Measurements from ENCODE around the gene CC2D2A.
"Not testable (repeated sequence)": the region's sequence is repeated elsewhere in the genome, so short reads cannot be mapped to it uniquely, and the experiment has no call there.

Gene CC2D2A

GRCh38 chr4:15517681-15518080 is 48.0 kb downstream of the CC2D2A start:
- not testable (repeated sequence) for H3K4me1 ChIP-seq (ENCODE audit: control insufficient read depth, low read depth, low read length); H3K9ac ChIP-seq (ENCODE audit: low read length); H3K27me3 ChIP-seq (ENCODE audit: control insufficient read depth, insufficient read depth, low read length); H3K9me3 ChIP-seq (ENCODE audit: control insufficient read depth, low read depth, low read length); H3K4me3 ChIP-seq (ENCODE audit: low read length); H3K27ac ChIP-seq (ENCODE audit: low read length); H3K36me3 ChIP-seq (ENCODE audit: control insufficient read depth, low read depth, low read length)

DNA sequence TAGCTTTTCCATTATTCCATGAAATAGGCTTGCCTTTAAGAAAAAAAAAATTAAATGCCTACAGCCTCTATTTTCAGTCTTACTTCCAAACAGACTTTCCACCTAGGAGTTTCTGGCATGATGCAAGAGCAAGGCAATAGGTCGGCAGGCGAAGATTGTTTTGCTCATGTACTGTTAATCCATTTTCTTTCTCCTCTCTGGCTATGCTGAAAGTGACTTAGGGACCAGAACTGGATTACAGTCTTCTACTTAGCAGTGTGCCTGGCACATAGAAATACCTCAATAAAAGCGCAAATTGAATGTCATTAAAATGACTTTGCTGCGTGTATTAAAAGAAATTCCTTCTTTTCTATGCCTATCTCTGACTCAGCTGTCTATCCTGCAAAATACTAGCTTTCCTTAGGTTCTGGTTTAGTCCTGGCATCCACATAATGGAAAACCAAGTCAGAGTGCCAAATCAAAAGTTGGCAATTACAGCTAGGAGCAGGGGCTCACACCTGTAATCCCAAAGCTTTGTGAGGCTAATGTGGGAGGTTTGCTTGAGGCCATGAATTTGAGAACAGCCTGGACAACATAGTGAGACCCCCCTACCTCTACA is 51.9 kb downstream of the CC2D2A start:
- H3K9me3 ChIP-seq (ENCODE audit: control insufficient read depth, low read depth, low read length): no peaks in the 10 kb centered on the region
- H3K27ac ChIP-seq (ENCODE audit: low read length): no peak overlapping the region
- H3K36me3 ChIP-seq (ENCODE audit: control insufficient read depth, low read depth, low read length): peaks cover 7% of the 10 kb centered on the region
- no peak overlapping the region for H3K4me3 ChIP-seq (ENCODE audit: low read length)
- H3K9ac ChIP-seq (ENCODE audit: low read length): no peak overlapping the region
- H3K27me3 ChIP-seq (ENCODE audit: control insufficient read depth, insufficient read depth, low read length): no peaks in the 10 kb centered on the region
- no peaks in the 10 kb centered on the region for H3K4me1 ChIP-seq (ENCODE audit: control insufficient read depth, low read depth, low read length)

DNA sequence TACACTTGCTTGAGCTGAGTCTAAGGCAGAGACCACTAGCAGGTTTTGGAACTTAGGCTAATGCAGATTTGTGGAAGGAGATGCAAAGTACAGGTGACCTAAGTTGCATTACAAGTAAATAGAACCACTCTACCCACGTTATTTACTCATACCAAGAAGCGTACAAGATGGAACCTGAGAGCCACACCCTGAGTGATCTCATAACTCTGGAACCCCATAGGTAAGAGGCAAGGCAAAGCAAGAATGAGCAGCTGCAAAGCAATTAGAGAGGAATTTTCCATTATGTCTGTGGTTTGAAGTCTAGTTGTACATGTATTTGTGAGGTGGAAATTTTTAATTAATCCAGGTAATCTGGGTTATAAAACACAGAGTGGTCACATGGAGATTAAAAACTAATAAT is 55.4 kb downstream of the CC2D2A start:
- H3K36me3 ChIP-seq (ENCODE audit: control insufficient read depth, low read depth, low read length): no peaks in the 10 kb centered on the region
- H3K4me3 ChIP-seq (ENCODE audit: low read length): no peak overlapping the region
- H3K27ac ChIP-seq (ENCODE audit: low read length): no peak overlapping the region
- H3K27me3 ChIP-seq (ENCODE audit: control insufficient read depth, insufficient read depth, low read length): no peaks in the 10 kb centered on the region
- H3K4me1 ChIP-seq (ENCODE audit: control insufficient read depth, low read depth, low read length): no peaks in the 10 kb centered on the region
- H3K9ac ChIP-seq (ENCODE audit: low read length): no peak overlapping the region
- no peaks in the 10 kb centered on the region for H3K9me3 ChIP-seq (ENCODE audit: control insufficient read depth, low read depth, low read length)

GRCh38 chr4:15526924-15527592 is 57.4 kb downstream of the CC2D2A start:
- no peaks in the 10 kb centered on the region for H3K27me3 ChIP-seq (ENCODE audit: control insufficient read depth, insufficient read depth, low read length)
- no peaks in the 10 kb centered on the region for H3K9me3 ChIP-seq (ENCODE audit: control insufficient read depth, low read depth, low read length)
- no peaks in the 10 kb centered on the region for H3K36me3 ChIP-seq (ENCODE audit: control insufficient read depth, low read depth, low read length)
- H3K4me3 ChIP-seq (ENCODE audit: low read length): no peak overlapping the region
- H3K9ac ChIP-seq (ENCODE audit: low read length): no peak overlapping the region
- H3K27ac ChIP-seq (ENCODE audit: low read length): no peak overlapping the region
- H3K4me1 ChIP-seq (ENCODE audit: control insufficient read depth, low read depth, low read length): no peaks in the 10 kb centered on the region

DNA sequence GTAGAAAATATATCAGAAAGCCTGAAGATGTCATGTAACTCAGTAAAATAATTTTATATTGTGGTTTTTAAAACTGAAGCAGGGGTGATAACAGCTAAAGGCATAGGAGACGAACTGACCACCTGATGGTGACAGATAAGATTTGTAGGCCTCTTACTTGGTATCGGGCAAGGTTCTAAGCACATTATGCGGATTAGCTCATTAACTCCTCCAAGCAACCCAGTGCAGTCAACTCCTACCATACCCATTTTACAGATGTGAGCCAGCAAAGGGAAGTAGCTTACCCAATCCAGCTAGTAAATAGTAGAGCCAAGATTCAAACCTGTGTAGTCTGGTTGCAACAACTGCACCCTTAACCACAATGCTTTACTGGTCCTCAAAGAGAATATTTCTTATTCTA is 62.1 kb downstream of the CC2D2A start:
- no peaks in the 10 kb centered on the region for H3K27me3 ChIP-seq (ENCODE audit: control insufficient read depth, insufficient read depth, low read length)
- no peaks in the 10 kb centered on the region for H3K9me3 ChIP-seq (ENCODE audit: control insufficient read depth, low read depth, low read length)
- H3K4me1 ChIP-seq (ENCODE audit: control insufficient read depth, low read depth, low read length): no peaks in the 10 kb centered on the region
- H3K36me3 ChIP-seq (ENCODE audit: control insufficient read depth, low read depth, low read length): no peaks in the 10 kb centered on the region
- no peak overlapping the region for H3K4me3 ChIP-seq (ENCODE audit: low read length)
- no peak overlapping the region for H3K9ac ChIP-seq (ENCODE audit: low read length)
- no peak overlapping the region for H3K27ac ChIP-seq (ENCODE audit: low read length)

GRCh38 chr4:15533817-15534216 is 64.1 kb downstream of the CC2D2A start:
- no peak overlapping the region for H3K9ac ChIP-seq (ENCODE audit: low read length)
- no peak overlapping the region for H3K27ac ChIP-seq (ENCODE audit: low read length)
- H3K36me3 ChIP-seq (ENCODE audit: control insufficient read depth, low read depth, low read length): peaks cover 4% of the 10 kb centered on the region
- H3K9me3 ChIP-seq (ENCODE audit: control insufficient read depth, low read depth, low read length): no peaks in the 10 kb centered on the region
- no peaks in the 10 kb centered on the region for H3K4me1 ChIP-seq (ENCODE audit: control insufficient read depth, low read depth, low read length)
- H3K4me3 ChIP-seq (ENCODE audit: low read length): no peak overlapping the region
- H3K27me3 ChIP-seq (ENCODE audit: control insufficient read depth, insufficient read depth, low read length): no peaks in the 10 kb centered on the region

- no peak overlapping the region for H3K9ac ChIP-seq (ENCODE audit: low read length)
- no peaks in the 10 kb centered on the region for H3K4me1 ChIP-seq (ENCODE audit: control insufficient read depth, low read depth, low read length)
- no peak overlapping the region for H3K4me3 ChIP-seq (ENCODE audit: low read length)
- no peaks in the 10 kb centered on the region for H3K27me3 ChIP-seq (ENCODE audit: control insufficient read depth, insufficient read depth, low read length)
- H3K36me3 ChIP-seq (ENCODE audit: control insufficient read depth, low read depth, low read length): peaks cover 4% of the 10 kb centered on the region
- no peaks in the 10 kb centered on the region for H3K9me3 ChIP-seq (ENCODE audit: control insufficient read depth, low read depth, low read length)
- no peak overlapping the region for H3K27ac ChIP-seq (ENCODE audit: low read length)
These were observed 65.9 kb downstream of the CC2D2A start for GRCh38 chr4:15535599-15535998.

DNA sequence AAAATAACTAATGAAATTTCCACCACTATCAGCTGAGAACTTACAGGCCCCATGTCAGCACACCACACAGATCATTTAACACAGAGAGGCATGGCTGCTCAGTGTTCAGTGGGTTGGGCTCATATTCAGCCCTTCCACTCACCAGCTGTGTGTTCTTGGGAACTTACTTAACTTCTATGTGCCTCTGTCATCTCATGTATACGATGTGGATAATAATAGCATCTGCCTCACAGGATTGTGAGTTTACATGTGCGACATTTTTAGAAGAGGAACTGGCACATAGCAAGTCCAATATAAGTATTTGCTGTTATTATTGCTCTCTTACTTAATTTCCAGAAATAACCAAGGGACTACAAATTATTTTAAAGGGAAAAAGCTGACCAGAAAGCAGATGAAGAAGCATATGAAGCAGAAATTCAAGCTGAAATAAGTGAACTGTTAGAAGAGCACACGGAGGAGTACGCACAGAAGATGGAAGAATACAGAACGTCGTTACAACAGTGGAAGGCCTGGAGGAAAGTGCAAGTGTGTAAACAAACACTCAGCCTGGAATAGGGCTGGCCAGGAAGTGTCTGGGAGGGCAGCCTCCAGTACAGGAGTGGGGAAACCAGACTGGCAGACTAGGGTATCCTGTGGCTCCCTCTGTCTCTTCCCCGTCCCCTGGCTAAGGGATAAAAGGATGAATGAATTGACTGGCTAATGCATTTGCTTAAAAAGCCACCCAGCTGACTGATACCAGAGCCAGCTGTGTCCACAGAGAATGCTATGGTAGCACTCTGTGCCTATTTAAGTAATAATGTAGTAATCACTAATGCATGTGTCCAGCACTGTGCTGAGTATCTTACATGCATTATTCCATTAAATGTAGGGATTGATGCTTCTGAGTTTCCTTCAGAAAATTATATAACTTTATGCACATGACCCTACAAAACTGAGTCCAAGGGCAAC is 67.1 kb downstream of the CC2D2A start:
- Histone ChIP-seq H3K36me3 (ENCODE audit: control insufficient read depth, low read depth, low read length) (peaks cover 4% of the 10 kb centered on the region), H3K9ac (ENCODE audit: low read length) (no peak overlapping the region), H3K4me3 (ENCODE audit: low read length) (no peak overlapping the region), H3K4me1 (ENCODE audit: control insufficient read depth, low read depth, low read length) (no peaks in the 10 kb centered on the region), H3K9me3 (ENCODE audit: control insufficient read depth, low read depth, low read length) (no peaks in the 10 kb centered on the region), H3K27ac (ENCODE audit: low read length) (no peak overlapping the region), H3K27me3 (ENCODE audit: control insufficient read depth, insufficient read depth, low read length) (no peaks in the 10 kb centered on the region)

DNA sequence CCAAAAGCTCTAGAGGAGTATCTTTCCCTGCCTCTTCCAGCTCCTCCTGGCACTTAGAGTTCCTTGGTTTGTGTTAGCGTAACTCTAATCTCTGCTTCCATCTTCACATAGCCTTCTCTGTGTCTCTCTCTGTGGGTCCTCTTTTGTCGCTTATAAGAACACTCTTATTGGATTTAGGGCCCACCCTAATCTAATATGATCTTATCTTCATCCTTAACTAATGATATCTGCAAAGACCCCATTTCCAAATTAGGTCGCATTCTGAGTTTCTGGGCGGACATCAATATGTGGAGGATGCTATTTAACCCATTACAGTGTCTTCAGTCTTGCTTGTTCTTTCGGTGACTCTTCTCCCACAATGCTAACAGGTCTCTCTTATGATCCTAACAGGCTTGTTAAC is 72.3 kb downstream of the CC2D2A start:
- no peak overlapping the region for H3K27ac ChIP-seq (ENCODE audit: low read length)
- H3K4me1 ChIP-seq (ENCODE audit: control insufficient read depth, low read depth, low read length): peaks cover 20% of the 10 kb centered on the region
- H3K4me3 ChIP-seq (ENCODE audit: low read length): no peak overlapping the region
- H3K9ac ChIP-seq (ENCODE audit: low read length): no peak overlapping the region
- H3K9me3 ChIP-seq (ENCODE audit: control insufficient read depth, low read depth, low read length): no peaks in the 10 kb centered on the region
- peaks cover 4% of the 10 kb centered on the region for H3K36me3 ChIP-seq (ENCODE audit: control insufficient read depth, low read depth, low read length)
- H3K27me3 ChIP-seq (ENCODE audit: control insufficient read depth, insufficient read depth, low read length): no peaks in the 10 kb centered on the region

DNA sequence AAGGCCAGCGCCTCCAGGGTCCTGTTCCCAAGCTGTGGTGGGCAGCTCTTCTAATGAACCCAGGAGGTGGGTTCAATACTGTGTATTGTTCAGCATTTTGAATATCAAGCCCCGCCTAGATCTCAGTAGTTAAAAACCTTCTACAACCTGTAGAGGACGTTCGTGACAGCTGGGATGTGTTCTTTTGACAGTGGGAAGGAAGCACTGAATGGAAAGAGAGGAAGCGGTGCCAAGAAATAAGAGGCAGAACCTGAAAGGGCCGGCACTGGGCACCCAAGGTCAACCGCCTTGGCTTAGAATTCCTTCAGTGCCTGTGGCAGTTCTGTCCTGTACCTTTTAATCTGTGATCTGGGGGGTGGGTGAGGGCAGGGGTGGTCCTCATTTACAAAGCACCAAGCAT is 73.1 kb downstream of the CC2D2A start:
- H3K36me3 ChIP-seq (ENCODE audit: control insufficient read depth, low read depth, low read length): peaks cover 4% of the 10 kb centered on the region
- peaks cover 20% of the 10 kb centered on the region for H3K4me1 ChIP-seq (ENCODE audit: control insufficient read depth, low read depth, low read length)
- no peak overlapping the region for H3K9ac ChIP-seq (ENCODE audit: low read length)
- H3K4me3 ChIP-seq (ENCODE audit: low read length): no peak overlapping the region
- H3K9me3 ChIP-seq (ENCODE audit: control insufficient read depth, low read depth, low read length): no peaks in the 10 kb centered on the region
- H3K27me3 ChIP-seq (ENCODE audit: control insufficient read depth, insufficient read depth, low read length): no peaks in the 10 kb centered on the region
- no peak overlapping the region for H3K27ac ChIP-seq (ENCODE audit: low read length)

DNA sequence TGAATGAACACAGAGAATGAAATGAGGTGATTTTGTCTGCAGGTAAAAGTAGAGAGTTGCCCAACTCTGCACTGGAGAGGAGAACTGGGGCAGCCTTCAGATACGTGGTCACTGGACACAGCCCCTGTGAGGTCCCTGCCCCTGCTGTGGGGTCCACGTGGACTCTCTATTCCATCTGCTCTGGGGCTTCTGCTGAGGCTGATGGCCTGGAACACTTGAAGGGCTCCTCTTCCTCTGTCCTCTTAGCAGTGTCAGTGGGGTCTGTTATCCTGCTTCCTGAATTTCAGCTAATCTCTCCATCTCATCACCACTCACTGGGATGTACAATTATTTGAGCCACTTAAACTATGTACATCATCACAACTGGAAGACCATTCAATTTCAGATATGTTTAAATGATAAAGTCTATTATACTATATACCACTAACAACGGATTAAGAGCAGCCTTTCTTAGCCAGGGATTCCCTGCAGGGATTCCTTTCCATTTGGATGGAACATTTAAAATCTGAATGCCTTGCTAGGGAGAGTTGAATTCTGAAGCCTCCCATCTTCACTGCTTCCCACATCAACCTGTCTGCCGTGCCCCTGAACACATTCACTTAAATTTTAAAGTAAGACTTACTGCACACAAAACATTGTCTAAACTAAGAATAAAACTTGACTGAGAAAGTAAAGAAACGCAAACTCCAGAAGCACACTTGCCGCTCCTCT is 74.0 kb downstream of the CC2D2A start:
- H3K9ac ChIP-seq (ENCODE audit: low read length): no peak overlapping the region
- H3K36me3 ChIP-seq (ENCODE audit: control insufficient read depth, low read depth, low read length): no peaks in the 10 kb centered on the region
- peak overlapping the region; percentile 25 for H3K4me3 ChIP-seq (ENCODE audit: low read length)
- no peaks in the 10 kb centered on the region for H3K27me3 ChIP-seq (ENCODE audit: control insufficient read depth, insufficient read depth, low read length)
- no peaks in the 10 kb centered on the region for H3K9me3 ChIP-seq (ENCODE audit: control insufficient read depth, low read depth, low read length)
- peaks cover 20% of the 10 kb centered on the region for H3K4me1 ChIP-seq (ENCODE audit: control insufficient read depth, low read depth, low read length)
- H3K27ac ChIP-seq (ENCODE audit: low read length): no peak overlapping the region

Data from iPS-18a (cell line).